HG03045 (cell line): ENCODE measurements around the gene TCN1.
"Not testable (repeated sequence)": the region's sequence is repeated elsewhere in the genome, so short reads cannot be mapped to it uniquely, and the experiment has no call there.

Experiments used
- ATAC-seq: cut with Tn5 transposase; IDR thresholded peaks from one replicate; pipeline ENCODE4 v1.9.1; 2021; ENCODE audit warnings: mild to moderate bottlenecking, moderate library complexity; ENCODE audit not compliant: unreplicated experiment

TCN1 gene

DNA sequence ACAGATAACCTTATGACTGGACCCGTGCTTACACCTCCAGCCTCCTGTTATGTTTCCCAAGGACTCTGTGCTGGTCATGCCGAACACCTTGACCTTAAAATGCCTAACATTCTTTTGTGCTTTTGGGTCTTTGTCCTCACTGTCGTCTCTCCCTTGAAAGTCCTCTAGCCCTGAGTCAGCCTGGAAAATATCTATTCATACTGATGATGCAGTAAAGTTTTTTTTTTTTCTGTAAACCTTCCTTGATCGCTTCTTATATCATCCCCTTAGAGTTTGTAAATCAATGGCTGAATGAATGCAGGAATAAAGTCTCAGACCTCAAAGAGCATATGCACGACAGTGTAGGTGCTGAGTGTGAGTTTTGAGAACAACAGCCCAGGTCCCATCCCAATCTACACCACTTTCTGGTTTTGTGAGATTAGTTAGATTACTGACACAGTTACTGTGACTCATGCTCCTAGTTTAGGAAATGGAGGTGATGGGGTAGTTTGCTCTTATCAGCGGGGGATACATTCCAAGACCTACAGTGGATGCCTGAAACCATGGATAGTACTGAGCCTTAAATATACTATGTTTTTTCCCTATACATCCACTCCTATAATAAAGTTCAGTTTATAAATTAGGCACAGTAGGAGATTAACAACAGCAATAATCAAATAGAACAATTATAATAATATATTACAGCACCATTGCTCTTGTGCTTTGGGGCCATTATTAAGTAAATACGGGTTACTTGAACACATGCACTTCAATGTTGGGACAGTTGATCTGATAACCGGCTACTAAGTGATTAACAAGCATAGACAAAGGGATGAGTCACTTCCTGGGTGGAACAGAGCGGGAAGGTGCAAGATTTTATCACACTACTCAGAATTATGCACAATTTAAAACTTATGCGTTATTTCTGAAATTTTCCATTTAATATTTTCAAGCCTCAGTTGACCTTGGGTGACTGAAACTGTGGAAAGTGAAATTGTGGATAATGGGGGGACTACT is 8.6 kb downstream of the TCN1 start:
- no peak for ATAC-seq

DNA sequence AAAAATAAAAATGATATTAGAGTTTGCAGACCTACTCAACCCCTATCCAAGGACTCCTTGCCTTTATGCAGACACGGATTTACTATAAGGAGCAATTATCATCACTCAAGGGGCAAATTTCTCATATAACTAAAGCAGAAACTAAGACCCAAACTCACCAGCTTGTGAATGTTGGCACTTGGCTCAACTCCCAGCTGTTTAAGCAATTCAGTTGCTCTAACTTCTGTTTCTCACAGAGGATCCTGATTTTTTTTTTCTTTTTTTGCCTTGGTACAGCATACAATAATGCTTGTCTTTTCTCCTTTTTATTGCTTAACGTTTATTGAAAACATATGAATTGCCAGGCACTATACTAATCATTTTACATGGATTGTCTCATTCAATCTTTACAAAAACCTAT is 11.4 kb downstream of the TCN1 start:
- ATAC-seq: no peak

DNA sequence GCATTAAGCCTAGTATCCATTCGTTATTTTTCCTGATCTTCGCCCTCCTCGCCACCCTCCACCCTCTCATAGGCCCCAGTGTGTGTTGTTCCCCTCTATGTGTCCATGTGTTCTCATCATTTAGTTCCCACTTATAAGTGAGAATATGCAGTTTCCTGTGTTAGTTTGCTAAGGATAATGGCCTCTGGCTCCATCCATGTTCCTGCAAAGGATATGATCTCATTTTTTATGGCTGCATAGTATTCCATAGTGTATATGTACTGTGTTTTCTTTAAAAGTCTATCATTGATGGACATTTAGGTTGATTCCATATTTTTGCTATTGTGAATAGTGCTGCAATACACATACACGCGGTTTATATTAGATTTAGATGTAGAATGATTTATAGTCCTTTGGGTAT is 14.9 kb downstream of the TCN1 start:
- ATAC-seq: not testable (repeated sequence)

DNA sequence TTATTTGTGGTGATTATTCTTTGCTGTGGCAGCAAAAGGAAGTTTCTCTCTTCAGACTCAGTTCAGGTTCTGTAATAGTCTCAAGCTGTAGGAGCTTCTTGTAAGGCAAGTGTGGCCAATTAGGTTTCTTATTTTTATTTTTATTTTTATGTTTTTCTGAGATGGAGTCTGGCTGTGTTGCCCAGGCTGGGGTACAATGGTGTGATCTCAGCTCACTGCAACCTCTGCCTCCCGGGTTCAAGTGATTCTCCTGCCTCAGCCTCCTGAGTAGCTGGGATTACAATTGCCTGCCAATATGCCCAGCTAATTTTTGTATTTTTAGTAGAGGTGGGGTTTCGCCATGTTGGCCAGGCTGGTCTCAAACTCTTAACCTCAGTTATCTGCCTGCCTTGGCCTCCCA is 16.7 kb downstream of the TCN1 start:
- not testable (repeated sequence) for ATAC-seq

DNA sequence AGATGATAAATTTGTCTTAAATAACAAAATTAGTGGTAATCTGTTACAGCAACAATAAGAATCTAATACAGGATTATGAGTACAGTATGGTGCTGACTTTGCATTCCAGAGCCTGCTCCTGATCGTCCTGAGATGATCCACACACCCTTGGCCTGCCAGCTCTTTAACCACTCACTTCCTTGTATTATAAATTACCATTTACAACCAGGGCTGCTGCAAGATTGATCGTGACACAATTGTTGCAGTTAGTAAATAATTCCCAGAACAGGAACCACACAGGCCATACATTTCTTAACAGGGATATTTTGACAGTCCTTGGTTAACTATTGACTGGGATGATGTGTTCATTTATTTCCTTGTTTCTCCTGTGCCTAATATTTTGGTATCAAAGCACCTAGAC is 17.2 kb downstream of the TCN1 start:
- ATAC-seq: no peak

DNA sequence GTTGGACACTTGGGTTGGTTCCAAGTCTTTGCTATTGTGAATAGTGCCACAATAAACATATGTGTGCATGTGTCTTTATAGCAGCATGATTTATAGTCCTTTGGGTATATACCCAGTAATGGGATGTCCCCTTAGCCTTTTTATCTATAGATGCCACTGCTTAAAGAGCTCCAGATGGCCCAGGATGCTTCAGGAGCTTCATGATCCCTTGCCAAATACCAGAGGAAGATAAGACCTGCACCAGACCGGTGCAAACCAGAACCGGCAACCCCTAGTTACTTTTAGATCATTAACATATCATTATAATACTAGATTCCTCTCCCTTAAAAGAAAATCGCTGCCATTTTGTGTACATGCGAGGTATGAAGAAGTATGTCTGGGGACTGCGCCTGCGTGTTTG is 17.8 kb downstream of the TCN1 start:
- not testable (repeated sequence) for ATAC-seq

DNA sequence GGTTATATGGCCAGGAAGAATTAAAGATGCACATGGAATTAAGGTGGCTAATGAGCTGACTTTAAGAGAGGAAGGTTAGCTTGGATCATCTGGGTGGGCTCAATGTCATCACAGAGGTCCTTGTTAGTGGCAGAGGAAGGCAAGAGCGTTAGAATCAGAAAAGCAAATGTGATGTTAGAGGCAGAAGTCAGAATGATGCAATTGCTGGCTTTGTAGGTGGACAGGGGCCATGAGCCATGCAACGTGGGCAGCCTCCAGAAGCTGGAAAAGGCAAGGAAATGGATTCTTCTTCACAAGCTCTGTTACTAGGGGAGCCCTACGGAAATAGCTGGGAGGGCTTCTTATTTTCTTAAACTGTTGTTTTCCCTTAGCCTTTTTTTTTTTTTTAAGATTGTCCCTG is 18.7 kb downstream of the TCN1 start:
- no peak for ATAC-seq

DNA sequence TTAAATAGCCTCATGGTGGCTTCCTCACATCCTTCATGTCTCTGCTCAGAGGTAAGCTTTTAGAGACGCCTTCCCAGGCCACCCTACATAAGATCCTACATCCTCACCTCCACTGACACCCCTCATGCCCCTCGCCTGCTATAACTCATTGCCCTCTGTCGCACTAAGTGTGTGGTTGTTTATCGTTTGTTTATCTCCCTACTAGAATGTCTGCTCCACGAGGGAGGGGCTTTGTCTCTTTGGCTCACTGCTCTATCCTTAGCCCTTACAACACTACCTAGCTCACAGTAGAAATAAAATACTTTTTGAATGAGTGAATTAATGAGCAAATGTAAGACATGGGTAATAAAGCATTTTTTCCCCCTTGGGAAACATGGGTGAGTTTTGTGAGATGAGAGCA is 19.7 kb downstream of the TCN1 start:
- ATAC-seq: no peak

DNA sequence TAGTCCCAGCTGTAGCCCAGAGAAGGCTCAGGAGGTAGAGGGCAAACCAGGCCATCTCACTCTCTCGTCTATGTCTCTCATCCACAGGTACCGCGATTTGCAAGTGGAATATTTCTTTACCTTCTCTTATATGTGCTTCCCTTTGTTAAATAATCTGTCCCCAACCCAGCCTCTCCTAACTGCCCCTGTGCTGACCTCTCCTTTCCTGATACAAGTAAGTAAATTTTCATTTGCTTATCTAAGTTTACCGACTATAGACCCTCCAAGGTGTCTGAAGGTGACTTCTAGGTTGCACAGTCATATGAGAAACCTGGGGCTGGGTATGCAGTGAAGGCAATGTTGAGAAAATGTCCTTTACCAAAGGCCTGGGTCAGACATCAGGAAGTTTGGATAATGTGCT is 20.9 kb downstream of the TCN1 start, which contains the start of gene CBLIF:
TSS of gene CBLIF (minus strand) at position 101 of the 400 bp plus-strand sequence. CDS start at position 55, 46 bp downstream.
- ATAC-seq: no peak

DNA sequence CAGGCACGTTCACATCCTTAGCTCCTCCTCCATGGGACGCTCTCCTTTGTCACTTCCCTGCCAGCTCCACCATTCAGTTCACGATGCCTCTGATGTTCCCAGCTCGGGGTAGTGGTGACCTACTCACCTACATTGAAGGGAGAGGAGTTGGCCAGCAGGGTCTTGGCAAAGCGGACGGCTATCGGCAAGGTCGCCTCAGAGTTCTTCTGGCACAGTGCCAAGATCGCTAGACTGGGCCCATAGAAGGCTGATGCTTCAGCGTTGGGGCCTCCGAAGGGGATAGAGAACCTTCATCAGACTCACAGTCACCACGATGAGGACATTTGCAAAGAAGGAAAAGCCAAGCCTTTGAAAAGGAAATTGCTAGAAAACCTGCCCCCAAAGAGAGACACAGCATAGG is 24.0 kb downstream of the TCN1 start:
- ATAC-seq: no peak

DNA sequence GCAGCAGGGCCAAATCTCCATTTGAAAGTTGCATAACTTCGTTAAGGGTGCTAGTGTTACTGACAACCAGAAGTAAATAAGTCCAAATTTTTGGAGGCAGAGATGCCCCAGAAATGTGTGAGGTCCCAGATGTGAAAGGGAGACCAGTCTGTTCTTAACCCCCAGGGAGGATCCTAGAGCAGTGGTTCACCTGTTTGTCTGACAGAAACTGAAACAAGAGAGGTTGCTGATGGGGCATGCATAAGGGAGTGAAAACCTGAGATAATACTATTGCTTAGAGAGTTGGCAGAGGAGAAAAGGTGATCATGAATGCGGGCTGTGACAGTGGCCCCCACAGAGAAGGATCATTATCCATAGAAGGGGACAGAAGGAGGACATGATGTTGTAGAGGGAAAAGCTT is 24.8 kb downstream of the TCN1 start:
- no peak for ATAC-seq

DNA sequence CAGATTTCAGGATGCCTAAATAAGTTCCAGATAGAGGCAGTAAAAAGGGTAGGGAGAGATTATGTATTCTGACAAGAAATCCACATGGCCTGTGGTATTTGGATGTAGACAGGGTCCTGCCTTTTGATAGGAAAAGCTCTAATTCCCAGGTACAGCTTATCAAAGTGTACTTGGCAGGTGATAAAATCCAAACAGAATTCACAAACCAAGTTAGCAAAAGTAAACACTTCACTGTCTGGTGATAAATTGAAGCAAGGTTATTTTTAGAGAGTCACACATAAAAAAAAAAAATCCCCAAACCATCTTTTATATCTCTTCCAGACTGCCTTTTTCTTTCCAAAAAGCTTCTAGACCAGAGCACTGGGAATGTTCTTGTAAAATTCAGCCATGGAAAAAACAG is 26.7 kb downstream of the TCN1 start:
- no peak for ATAC-seq

DNA sequence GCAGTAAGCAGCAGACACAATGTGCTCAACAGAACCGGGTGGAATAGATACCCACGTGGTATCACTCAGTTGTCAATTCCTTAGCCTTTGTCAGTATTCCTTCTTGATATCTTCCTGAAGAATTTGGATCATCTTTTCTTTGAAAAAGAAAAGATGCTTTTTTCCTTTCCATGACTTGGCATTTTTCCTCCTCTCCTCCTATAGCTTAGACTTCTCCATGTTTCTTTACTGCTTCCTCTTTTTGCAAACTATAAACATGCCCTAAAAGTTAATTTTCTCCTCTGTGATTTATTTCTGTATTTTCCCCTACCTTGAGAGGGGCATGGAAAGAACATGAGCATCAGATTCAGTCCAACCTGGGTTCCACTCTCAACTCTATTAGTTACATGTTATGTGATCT is 32.7 kb downstream of the TCN1 start:
- no peak for ATAC-seq

DNA sequence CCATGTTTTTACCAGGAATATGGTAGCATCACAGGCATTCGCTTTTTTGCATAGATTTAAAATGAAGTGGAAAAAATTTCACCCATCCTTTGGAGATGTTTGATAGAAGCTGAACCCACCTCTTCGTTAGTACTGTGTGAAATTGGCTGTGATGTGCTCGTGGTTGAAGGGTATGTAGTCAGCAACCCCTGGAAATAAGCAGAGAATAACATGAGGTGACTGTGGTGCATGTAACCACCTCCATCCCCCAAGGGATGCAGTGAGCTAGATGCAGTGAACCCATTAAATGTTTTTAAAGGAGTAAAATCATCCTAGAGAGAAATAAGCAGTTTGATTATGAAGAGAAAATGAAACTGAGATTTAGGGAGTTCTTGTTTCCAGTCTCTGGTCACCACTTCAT is 36.9 kb downstream of the TCN1 start:
- ATAC-seq: no peak

DNA sequence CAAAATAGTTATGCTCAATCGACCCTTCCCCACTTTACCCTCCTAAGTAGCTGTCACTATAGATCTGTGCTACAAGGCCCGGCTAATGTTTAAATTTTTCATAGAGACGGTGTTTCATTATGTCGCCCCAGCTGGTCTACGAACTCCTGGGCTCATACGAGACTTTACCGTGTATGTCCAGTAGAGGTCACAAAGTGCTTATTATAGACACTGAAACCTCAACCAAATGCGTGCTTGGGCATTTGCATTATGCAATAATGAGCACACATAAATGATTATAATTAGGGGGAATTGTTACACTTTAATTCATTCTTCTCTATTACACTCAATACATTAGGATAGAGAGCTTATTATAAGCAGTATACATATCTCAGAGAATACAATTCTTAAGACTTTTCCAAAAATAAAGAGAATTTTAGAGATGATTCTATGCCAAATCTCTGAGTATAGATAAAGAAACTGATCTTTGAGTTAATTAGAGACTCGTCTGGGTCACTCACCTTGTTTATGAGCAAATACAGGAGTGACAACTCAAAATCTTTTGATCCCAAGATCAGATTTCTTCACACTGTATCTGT is 43.2 kb downstream of the TCN1 start:
- ATAC-seq: peak; percentile 76

DNA sequence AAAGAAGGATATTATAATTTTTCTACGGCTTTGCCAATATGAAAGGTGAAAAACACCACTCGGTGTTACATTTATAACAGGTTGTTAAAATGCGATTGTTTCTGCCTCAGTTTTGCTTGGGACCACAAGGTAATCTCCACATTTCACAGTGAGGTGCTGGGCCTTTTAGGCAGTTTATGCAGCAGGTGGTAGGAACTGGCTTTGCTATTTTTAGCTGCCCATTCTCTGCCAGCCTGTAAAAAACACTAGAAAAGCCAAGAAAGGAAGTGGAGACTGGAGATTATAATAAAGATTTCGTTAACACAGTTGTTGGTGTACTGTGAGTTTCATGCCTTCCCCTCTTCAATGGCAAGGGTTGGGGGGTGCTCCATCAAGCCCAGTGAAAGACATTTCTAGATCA is 47.7 kb downstream of the TCN1 start:
- ATAC-seq: no peak

DNA sequence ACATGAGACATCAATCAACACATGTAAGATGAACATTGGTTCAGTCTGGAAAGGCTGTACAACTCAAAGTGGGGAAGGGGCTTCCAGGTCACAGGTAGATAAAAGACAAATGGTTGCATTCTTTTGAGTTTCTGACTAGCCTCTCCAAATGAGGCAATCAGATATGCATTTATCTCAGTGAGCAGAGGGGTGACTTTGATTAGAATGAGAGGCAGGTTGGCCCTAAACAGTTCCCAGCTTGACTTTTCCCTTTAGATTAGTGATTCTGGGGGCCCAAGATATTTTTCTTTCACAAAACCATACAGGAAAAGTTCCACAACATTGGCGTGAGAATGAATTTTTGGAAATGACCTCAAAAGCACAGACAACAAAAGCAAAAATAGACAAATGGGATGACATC is 49.9 kb downstream of the TCN1 start:
- not testable (repeated sequence) for ATAC-seq

DNA sequence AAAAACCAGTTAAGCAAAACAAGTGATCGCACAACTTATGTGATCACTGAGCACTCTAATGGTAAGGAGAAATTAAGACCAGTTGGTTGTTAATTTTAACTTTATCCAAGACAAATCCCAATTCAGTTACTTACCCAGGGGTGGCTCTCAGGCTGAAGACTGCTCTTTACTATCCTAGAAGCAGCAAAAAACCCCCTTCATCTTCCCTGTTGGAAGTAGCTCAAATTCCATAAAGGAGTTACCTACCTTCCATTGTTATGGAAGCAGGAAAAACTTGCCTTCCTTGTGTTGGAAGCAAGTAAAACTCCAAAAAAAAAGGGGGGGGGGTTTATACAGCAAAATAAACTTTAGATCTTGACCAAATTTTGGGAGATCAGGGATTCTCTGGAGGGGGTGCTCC is 50.5 kb downstream of the TCN1 start:
- ATAC-seq: no peak

DNA sequence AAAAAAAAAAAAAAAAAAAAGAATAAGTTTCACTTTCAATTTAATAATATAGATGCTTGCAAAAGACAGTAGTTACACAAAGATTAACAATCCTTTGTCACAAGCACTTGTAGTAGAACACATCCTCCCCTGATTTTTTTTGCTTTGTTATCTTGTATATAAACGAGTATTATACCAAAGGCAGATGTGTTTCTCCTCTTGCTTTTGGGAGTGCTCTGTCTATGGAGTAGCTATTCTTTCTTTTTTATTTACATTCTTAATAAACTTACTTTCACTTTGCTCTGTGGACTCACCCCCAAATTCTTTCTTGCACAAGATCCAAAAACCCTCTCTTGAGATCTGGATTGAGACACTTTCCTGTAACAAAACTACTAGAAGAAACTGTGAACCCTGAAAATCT is 52.3 kb downstream of the TCN1 start:
- ATAC-seq: no peak

DNA sequence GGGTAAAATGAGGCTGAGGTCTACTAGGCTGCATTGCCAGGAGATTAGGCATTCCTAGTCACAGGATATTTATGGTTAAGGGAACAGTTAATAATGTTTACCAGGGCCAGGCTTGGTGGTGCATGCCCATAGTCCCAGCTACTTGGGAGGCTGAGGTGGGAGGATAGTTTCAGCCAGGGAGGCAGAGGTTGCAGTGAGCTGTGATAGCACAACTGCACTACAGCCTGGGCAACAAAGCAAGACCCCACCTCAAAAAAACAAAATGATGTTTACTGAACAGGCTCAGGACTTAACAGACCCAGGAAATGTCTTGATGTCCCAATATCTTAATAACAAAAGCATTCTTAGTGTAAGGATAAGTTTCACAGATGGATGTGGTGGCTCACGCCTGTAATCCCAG is 52.9 kb downstream of the TCN1 start:
- no peak for ATAC-seq

DNA sequence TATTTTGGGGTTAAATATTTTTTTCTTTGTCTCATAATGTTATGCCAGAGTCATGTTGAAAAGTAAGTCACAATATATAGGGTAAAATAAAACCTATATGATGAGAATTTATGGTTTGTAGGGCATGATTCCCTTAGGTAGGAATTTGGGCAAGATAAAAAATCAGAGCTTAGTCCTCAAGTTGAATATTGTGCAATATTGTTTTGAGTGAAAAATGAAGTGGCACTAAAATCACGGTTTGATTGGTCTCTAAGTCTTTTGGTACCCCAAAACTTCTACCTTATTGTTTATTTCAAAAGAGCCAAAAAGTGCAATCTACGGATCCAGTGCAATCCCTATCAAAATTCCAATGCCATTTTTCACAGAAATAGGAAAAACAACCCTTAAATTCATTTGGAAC is 54.1 kb downstream of the TCN1 start:
- ATAC-seq: no peak

DNA sequence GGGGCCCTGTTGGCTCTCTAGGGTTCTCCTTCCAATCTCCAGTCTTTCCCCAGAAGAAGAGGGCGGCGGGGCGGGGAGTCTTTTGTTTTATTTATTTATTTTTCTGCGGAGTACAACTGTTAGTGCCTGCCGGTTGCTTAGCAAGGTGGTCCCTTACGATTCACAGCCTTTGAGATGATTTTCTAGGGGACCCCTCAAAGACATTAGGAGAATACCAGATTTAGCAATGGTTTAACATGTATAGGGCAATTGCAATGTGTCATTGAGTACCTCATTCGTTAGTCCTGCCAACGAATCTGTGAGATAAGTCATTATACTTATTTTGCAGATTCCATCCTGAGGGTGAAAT is 55.4 kb downstream of the TCN1 start:
- no peak for ATAC-seq
